Stimulated activated CD8-positive, alpha-beta memory T cell treated with anti-CD3 and anti-CD28 coated beads, Interleukin-2, amount 100 ng/mL, for 48 hours (primary cell): Measurements from ENCODE around the gene ZBTB46.
"Not testable (repeated sequence)": the region's sequence is repeated elsewhere in the genome, so short reads cannot be mapped to it uniquely, and the experiment has no call there.

Experiments
- DNase-seq, 2 donors: peaks; one replicate each; pipeline ENCODE4 v3.0.0-alpha.2; 2020; ENCODE audit warnings: low read depth in 2 of 2

The ZBTB46 gene

GRCh38 chr20:63735859-63736718, 95.0 kb downstream of the ZBTB46 start, which contains the start of gene LIME1:
Gene LIME1 (plus strand): TSS chr20:63736664. CDS start chr20:63737550, 886 bp downstream.
- DNase-seq = peak in 1 of 2 donors; percentile 53

DNA sequence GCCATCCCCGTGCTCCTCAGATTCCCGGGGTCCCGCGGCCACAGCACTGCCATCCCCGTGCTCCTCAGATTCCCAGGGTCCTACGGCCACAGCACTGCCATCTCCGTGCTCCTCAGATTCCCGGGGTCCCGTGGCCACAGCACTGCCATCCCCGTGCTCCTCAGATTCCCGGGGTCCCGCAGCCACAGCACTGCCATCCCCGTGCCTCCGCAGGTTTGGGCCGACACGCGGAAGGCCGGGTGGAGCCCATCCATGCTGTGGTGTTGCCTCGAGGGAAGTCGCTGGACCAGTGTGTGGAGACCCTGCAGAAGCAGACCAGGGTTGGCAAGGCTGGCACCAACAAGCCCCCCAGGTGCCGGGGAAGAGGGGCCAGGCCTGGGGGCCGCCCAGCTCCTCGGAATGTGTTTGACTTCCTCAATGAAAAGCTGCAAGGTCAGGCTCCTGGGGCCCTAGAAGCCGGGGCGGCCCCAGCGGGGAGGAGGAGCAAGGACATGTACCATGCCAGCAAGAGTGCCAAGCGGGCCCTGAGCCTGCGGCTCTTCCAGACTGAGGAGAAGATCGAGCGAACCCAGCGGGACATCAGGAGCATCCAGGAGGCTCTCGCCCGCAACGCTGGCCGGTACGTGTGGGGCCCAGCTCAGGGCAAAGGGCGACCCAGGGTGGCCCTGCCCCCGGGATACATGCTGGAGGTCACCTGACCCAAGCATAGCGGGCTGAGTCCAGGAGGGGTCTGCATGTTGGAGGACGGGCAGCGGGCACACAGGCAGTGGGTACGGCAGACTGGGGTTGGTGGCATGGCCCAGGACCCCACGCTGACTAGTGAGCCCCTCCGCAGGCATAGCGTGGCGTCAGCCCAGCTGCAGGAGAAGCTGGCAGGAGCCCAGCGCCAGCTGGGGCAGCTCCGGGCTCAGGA, 95.9 kb downstream of the ZBTB46 start:
- no peak for DNase-seq

DNA sequence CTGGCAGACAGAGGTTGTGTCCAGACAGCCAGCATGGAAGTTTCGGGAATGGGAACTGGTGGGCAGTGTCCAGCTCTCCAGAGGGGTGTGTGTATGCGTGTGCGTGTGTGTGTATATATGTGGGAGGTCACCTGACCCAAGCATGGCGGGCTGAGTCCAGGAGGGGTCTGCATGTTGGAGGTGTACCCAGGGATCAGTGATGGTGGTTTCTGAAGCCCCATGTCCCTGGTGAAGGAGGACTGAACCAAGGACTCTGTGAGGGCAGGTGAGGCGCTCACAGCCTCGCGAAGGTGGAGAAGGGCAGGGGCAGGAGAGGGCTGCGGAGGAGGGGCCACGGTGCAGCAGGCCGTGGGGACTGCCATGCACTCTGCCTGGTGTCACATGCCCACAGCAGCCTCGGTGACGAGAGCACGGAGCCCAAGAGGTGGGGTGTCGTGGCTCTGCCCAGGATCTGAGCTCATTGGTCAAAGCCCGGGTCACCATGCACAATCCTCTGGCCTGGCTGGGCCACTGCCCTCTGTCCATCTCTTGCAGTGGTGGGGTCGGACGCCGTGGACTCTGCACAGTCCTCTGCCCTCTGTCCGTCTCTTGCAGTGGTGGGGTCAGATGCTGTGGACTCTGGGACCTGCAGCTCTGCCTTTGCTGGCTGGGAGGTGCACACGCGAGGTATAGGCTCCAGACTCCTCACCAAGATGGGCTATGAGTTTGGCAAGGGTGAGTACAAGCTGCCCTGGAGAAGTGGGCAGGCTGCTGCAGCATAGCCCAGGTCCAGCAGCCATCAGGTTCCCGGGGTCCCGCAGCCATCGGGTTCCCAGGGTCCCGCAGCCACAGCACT, 96.7 kb downstream of the ZBTB46 start:
- DNase-seq = no peak

DNA sequence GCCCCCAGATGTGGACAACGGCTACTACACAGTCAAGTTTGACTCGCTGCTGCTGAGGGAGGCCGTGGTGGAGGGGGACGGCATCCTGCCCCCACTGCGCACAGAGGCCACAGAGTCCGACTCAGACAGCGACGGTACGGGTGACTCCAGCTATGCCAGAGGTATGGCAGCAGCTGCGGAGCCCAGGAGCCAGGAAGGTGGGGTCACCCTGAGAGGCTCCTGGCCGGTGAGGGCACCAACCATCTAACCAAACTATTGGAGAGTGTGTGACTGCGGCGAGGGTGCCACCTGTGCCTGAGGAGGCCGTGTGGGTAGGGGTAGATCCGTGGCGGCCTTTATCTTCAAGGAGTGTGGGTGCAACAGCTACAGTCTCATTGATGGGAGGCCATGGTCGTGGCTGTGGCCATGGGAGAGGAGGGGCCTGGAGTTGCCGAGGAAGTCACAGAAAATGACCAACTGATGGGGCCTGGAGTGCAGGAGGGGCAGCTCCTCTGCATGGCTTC, 97.4 kb downstream of the ZBTB46 start:
- DNase-seq = no peak

DNA sequence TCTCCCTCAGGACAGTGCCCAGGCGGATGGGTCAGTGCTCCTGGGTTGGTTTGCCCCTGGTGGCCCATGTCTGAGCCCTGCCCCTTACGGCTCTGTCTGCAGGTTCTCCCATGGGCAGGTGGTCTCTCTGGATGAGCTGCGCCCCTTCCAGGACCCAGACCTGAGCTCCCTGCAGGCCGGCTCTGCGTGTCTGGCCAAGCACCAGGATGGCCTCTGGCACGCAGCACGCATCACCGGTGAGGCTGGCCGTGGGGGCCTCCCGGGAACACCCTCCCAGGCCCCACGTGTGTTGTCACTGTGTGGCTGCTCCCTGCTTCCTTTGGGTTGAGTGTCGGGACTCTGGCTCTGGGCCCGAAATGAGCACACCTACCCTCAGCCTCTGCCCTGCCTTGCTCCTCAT, 97.9 kb downstream of the ZBTB46 start:
- no peak for DNase-seq

DNA sequence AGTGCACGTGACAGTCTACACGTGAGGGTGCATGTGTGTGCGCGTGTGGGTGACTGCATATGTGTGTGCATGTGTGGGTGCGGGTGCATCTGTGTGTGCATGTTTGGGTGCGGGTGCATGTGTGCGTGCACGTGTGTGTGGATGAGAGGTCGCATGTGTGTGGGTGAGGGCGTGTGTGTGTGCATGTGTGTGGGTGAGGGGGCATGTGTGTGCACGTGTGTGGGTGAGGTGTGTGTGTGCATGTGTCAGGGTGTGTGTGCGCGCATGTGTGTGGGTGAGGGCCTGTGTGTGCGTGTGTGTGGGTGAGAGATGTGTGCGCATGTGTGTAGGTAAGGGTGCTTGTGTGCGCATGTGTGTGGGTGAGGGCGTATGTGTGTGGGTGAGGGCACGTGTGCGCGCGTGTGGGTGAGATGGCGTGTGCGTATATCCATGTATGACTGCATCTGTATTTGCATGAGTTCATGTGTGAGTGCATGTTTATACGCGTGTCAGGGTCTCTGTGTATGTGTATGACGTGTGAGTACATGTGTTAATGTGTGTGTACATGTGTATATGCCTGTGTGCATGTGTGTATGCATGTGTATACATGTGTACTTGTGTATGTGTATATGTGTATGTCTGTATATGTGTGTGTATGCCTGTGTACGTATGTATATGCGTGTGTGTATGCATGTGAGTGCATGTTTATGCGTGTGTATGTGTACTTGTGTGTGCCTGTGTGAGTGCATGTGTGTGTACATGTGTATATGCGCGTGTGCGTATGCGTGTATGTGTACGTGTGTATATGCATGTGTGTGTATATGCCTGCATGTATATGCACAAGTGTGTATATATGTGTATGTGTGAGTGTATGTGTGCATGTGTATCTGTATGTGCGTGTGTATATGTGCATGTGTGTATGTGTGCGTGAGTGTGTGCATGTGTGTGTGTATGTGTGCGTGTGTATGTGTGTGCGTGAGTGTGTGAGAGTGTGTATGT, 98.7 kb downstream of the ZBTB46 start:
- no peak for DNase-seq

DNA sequence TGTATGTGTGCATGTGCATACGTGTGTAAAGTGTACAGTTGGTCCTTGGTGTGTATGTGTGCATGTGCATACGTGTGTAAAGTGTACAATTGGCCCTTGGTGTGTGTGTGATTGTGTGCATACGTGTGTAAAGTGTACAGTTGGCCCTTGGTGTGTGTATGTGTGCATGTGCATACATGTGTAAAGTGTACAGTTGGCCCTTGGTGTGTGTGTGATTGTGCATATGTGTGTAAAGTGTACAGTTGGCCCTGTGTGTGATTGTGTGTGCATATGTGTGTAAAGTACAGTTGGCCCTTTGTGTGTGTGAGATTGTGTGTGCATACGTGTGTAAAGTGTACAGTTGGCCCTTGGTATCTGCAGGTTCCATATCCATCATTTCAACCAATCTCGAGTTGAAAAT, 99.7 kb downstream of the ZBTB46 start:
- DNase-seq = no peak

DNA sequence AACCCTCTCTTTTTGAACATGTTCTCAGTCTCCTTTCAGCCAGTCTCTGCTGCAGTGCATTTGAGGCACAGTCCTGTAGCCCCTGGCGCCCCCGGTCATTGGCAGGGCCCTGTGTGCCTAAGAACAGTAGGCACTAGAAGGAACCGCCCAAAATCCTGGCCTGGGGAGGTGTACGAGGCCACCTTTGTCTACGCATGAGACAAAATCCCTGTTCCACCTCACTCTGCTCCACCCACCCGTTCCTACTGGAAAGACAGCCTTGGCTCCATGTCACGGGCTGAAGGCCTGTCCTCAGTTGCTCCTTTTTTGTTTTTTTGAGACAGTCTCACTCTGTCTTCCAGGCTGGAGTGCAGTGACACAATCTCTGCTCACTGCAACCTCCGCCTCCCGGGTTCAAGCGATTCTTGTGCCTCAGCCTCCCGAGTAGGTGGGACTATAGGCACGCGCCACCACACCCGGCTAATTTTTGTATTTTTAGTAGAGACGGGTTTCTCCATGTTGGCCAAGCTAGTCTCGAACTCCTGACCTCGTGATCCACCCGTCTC, 100.8 kb downstream of the ZBTB46 start:
- not testable (repeated sequence) for DNase-seq

- not testable (repeated sequence) for DNase-seq
These were observed 108.0 kb downstream of the ZBTB46 start for GRCh38 chr20:63722967-63723622.

DNA sequence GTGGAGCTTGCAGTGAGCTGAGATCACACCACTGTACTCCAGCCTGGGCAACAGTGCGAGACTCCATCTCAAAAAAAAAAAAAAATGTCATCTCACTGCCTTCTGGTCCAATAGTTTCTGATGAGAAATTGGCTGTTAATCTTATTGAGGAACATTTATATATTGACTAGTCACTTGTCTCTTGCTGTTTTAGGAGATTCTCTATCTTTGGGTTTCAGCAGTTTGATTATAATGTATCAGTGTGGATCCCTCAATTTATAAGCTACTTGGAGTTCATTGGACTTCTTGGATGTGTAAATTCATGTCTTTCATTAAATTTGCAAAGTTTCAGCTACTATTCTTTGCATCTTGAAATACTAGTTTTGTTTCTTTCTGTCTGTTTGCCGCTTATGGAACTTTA, 112.1 kb downstream of the ZBTB46 start:
- DNase-seq = no peak

DNA sequence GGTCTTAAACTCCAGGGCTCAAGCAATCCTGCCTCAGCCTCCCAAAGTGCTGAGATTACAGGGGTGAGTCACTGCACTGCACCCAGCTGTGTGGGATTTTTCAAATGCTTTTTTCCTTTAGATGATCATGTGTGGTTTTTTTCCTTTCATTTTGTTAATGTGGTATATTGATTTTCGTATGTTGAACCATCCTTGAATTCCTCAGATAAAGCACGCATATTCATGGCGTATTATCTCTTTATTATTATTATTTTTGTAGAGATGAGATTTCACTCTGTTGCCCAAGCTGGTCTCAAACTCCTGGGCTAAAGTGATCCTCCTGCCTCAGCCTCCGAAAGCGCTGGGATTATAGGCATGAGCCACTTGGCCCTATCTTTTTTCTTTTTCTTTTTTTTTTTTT, 116.2 kb downstream of the ZBTB46 start:
- DNase-seq = no peak

GRCh38 chr20:63712191-63712590, 118.9 kb downstream of the ZBTB46 start:
- DNase-seq = no peak

DNA sequence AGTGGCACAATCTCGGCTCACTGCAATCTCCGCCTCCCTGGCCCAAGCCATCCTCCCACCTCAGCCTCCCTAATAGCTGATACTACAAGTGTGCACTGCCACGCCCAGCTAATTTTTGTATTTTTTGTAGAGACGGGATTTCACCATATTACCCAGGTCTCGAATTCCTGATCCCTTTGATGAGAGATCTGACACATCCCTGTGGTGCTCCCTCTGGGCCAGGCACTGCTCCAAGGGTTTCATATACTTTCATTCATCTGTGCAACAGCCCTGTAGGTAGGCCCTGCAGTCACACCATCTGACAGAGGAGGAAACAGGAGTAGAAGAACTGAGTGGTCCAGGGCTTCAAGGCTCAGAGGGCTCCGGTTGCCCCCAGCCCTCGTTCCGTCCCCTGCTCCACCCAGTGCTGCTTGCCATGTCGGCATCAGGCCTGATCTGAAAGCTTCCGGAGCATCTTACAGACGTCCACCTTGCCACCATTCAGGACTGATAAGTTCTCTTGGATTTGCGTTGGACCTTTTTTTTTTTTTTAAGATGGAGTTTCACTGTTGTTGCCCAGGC, 119.9 kb downstream of the ZBTB46 start:
- DNase-seq = no peak

DNA sequence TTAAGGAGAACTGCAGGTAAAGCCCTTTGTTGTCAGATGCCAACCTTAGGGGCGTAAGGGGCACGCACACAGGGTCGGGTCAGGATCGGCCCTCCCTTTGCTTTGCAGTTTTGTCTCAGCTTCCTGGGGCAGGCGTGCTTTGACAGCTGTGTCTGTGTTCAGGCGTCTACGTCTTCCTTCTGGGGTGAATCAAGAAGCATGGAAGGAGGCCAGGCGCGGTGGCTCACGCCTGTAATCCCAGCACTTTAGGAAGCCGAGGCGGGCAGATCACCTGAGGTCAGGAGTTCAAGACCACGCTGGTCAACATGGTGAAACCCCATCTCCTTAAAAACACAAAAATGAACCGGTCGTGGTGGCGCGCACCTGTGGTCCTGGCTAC, 121.9 kb downstream of the ZBTB46 start:
- no peak for DNase-seq

DNA sequence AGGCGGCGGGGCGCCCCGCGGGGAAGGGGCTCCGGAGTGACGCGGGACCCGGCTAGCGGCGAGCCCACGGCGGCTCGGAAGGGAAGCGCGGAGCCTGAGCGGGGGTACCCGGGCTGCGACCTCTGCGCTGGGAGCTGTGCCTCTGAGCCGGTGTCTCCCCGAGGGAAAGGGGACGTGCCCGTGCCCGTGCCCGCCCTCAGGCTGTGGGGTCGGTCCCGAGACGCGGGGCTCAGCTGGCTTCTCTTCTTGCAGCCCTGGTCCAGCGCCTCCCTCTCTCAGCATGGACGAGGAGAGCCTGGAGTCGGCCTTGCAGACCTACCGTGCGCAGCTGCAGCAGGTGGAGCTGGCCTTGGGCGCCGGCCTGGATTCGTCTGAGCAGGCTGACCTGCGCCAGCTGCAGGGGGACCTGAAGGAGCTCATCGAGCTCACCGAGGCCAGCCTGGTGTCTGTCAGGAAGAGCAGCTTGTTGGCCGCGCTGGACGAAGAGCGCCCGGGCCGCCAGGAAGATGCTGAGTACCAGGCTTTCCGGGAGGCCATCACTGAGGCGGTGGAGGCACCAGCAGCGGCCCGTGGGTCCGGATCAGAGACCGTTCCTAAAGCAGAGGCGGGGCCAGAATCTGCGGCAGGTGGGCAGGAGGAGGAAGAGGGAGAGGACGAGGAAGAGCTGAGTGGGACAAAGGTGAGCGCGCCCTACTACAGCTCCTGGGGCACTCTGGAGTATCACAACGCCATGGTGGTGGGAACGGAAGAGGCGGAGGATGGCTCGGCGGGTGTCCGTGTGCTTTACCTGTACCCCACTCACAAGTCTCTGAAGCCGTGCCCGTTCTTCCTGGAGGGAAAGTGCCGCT, 122.5 kb downstream of the ZBTB46 start:
- DNase-seq = no peak

GRCh38 chr20:63707558-63708300, 123.3 kb downstream of the ZBTB46 start, which contains the start of the genes ARFRP1 and ZGPAT:
Gene ARFRP1 (minus strand): TSS chr20:63707976. CDS start chr20:63707091, 885 bp downstream.
Gene ZGPAT (plus strand): TSS chr20:63708039. CDS start chr20:63708581, 542 bp downstream.
- peak; percentile 79 to 80 for DNase-seq

DNA sequence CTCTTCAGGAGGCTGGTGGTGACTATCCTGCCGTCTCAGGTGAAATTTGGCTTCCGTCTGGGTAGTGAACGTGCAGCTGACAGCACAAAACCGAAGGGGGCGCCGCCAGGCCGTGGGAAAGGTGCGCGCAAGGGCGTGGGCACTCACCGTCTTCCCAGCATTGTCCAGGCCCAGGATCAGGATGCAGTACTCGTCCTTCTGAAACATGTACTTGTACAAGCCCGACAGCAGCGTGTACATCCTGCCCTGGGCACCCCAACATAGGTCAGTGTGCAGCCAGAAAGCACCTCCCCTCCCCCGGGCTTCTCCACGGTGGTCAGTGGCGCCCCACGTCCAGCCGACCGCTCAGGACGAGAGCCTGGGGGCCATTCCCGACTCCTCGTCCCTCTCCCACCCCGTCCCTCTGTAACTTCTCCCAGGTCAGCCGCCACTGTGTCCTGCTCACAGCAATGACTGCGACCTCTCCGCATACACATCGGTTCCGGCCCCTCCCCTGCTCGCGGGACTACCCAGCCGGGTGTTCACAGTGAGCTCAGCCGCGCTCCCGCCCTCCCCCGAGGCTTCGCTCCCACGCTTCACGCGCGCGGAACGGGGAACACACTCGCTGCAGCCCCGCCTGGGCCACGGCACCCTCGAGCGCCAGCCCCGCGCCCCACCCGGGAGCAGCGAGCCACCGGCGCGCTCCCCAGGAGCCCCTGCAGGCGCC, 124.1 kb downstream of the ZBTB46 start:
- peak in 1 of 2 donors; percentile 53 for DNase-seq
